CD14-positive monocyte (primary cell): ENCODE results near the gene FRS3. TPM values are rescaled to one million over a fixed set of nuclear protein-coding genes. Genes with fewer than 3 reads are reported as not detected.

Experiments
- DNase-seq, 3 donors: peaks; one replicate each; pipeline ENCODE4 v3.0.0-alpha.2; 2011 to 2022
- H2AFZ ChIP-seq: 2 replicates; pipeline ENCODE4 v1.6.0; 2012; ENCODE audit warnings: mild to moderate bottlenecking, low read depth, low read length, inconsistent platforms; ENCODE audit not compliant: insufficient read depth, poor library complexity, severe bottlenecking
- H3K27ac ChIP-seq, 2 donors: 1 replicate in 1 of 2; 2 replicates in 1 of 2; pipeline ENCODE4 v1.5.1; 2012 to 2013; ENCODE audit warnings: low read length in 2 of 2, control low read depth in 1 of 2, inconsistent platforms in 1 of 2, low read depth in 1 of 2, mild to moderate bottlenecking in 1 of 2
- H3K27me3 ChIP-seq, 2 donors: one replicate each; pipeline versions ENCODE4 v1.6.0 to v1.6.1; 2011 to 2013; ENCODE audit warnings: low read length in 2 of 2; ENCODE audit not compliant: control insufficient read depth in 2 of 2, insufficient read depth in 2 of 2
- H3K36me3 ChIP-seq, 2 donors: replicated peaks in 1 of 2; 1 replicate in 1 of 2; 2 replicates in 1 of 2; pipeline versions ENCODE4 v1.5.1 to v1.6.1; 2012 to 2013; ENCODE audit warnings: low read length in 2 of 2, control low read depth in 1 of 2, inconsistent platforms in 1 of 2, mild to moderate bottlenecking in 1 of 2; ENCODE audit not compliant: insufficient read depth in 2 of 2, control insufficient read depth in 1 of 2
- H3K4me1 ChIP-seq, 2 donors: 1 replicate in 1 of 2; 2 replicates in 1 of 2; pipeline versions ENCODE4 v1.5.1 to v1.6.1; 2012 to 2013; ENCODE audit warnings: low read length in 2 of 2, control low read depth in 1 of 2, inconsistent platforms in 1 of 2, mild to moderate bottlenecking in 1 of 2, moderate library complexity in 1 of 2; ENCODE audit not compliant: insufficient read depth in 2 of 2, control insufficient read depth in 1 of 2
- H3K4me2 ChIP-seq: replicated peaks from 2 replicates; pipeline ENCODE3; 2012; ENCODE audit warnings: low read length, moderate library complexity, mild to moderate bottlenecking; ENCODE audit not compliant: poor library complexity, severe bottlenecking; ENCODE audit errors: extremely low read depth
- H3K4me3 ChIP-seq, 3 experiments: fragments of 200-600 bp in 1 of 3; sonication (generic) in 1 of 3; replicated peaks in 1 of 3; 1 replicate in 2 of 3; 2 replicates in 1 of 3; pipeline ENCODE4 v1.5.1; 2011 to 2013; ENCODE audit warnings: low read length in 3 of 3, mild to moderate bottlenecking in 3 of 3, control low read depth in 2 of 3, low read depth in 2 of 3, inconsistent platforms in 1 of 3, moderate library complexity in 1 of 3
- H3K79me2 ChIP-seq: 2 replicates; pipeline ENCODE4 v1.6.0; 2012; ENCODE audit warnings: mild to moderate bottlenecking, control low read depth, inconsistent platforms, low read length, moderate library complexity; ENCODE audit not compliant: insufficient read depth
- H3K9ac ChIP-seq: 2 replicates; pipeline ENCODE4 v1.6.0; 2017; ENCODE audit warnings: low read length, mild to moderate bottlenecking; ENCODE audit not compliant: insufficient read depth, poor library complexity, severe bottlenecking
- H3K9me3 ChIP-seq, 2 donors: replicated peaks in 1 of 2; 1 replicate in 1 of 2; 2 replicates in 1 of 2; pipeline versions ENCODE4 v1.5.1 to v1.6.1; 2012 to 2013; ENCODE audit warnings: low read length in 2 of 2, control low read depth in 1 of 2; ENCODE audit not compliant: control insufficient read depth in 1 of 2, insufficient read depth in 1 of 2
- H4K20me1 ChIP-seq: 2 replicates; pipeline ENCODE4 v1.6.0; 2012; ENCODE audit warnings: mild to moderate bottlenecking, low read length, control low read depth, moderate library complexity; ENCODE audit not compliant: insufficient read depth
- H3K27ac Mint-ChIP-seq, 7 donors: one replicate each; pipeline ENCODE4 v1.8.0; 2020; ENCODE audit warnings: mild to moderate bottlenecking in 7 of 7, mixed read lengths in 7 of 7, moderate library complexity in 6 of 7, inconsistent platforms in 2 of 7
- H3K27me3 Mint-ChIP-seq, 3 donors: one replicate each; pipeline ENCODE4 v1.8.0; 2021 to 2022; ENCODE audit warnings: low read depth in 3 of 3, mild to moderate bottlenecking in 3 of 3, mixed read lengths in 3 of 3, moderate library complexity in 3 of 3, inconsistent platforms in 1 of 3
- H3K36me3 Mint-ChIP-seq, 2 donors: one replicate each; pipeline ENCODE4 v1.8.0; 2020; ENCODE audit warnings: mixed read lengths in 2 of 2, inconsistent platforms in 1 of 2, mild to moderate bottlenecking in 1 of 2
- H3K4me1 Mint-ChIP-seq: one replicate; pipeline ENCODE4 v1.8.0; 2020; ENCODE audit warnings: mild to moderate bottlenecking, mixed read lengths
- H3K4me3 Mint-ChIP-seq, 2 donors: one replicate each; pipeline ENCODE4 v1.8.0; 2020; ENCODE audit warnings: mild to moderate bottlenecking in 2 of 2, mixed read lengths in 2 of 2, moderate library complexity in 1 of 2
- H3K9me3 Mint-ChIP-seq, 7 donors: one replicate each; pipeline ENCODE4 v1.8.0; 2020 to 2022; ENCODE audit warnings: mixed read lengths in 7 of 7, mild to moderate bottlenecking in 6 of 7, moderate library complexity in 6 of 7, inconsistent platforms in 2 of 7
- WGBS: methylation state at CpG from one replicate; pipeline ENCODE4 v1.1.5; 2013; ENCODE audit warnings: missing lambda C conversion rate; ENCODE audit not compliant: insufficient coverage; 5-methylcytosine and 5-hydroxymethylcytosine counted together
- intact Hi-C, 2 donors: fragments of 100-400 bp; cut with micrococcal nuclease; formaldehyde crosslinking; loops; one replicate each; pipeline versions ENCODE4 v1.15.0 to v1.15.1; 2023
- polyA plus RNA-seq, 3 donors: library from polyadenylated mRNA; depleted of rRNA in 1 of 3; unstranded in 2 of 3; stranded (reverse) in 1 of 3; fragments of 300-500 nt in 2 of 3; fragments of >200 nt in 1 of 3; fragmentation: Illumina TruSeq in 2 of 3; gene quantifications; 1 replicate in 2 of 3; 2 replicates in 1 of 3; pipeline ENCODE4 v1.2.3, GENCODE V29; 2012 to 2021
- TF ChIP-seq, protein P1 (sequence below): fragments of 200-600 bp; IDR thresholded peaks from one replicate; pipeline ENCODE4 v1.8.0; 2022; ENCODE audit warnings: antibody characterized with exemption, mild to moderate bottlenecking

FRS3 gene
- polyA plus RNA-seq, 3 donors, result 1.3 to 7.0 (median 2.6) TPM

DNA sequence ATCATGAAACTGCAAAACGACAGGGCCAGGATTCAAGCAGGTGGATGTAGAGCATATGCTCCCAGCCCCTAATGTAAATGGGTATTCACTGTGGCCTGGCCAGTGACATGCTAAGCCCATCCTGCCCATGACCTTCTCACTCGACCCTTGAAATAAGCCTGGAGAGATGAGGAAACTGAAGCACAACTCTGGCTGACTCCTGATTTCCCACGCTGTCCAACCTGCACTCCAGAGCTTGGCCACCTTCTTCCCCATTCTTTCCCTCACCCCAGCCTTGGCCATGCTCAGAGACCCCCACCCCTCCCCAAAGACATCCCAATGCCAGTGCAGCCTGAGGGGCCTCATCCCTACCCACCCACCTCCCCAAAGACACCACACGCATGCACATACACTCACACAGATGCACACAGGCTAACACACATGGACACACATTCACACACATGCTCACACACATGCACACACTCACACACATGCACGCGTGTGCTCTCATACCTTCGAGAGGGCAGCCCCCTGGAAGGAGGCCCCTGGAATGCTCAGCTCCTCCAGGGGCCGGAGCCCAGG lies 56.7 kb downstream of the FRS3 start:
- peak overlapping the region; percentile 43 to 79 (median 49) for H3K4me3 ChIP-seq
- Mint-ChIP-seq H3K27ac (peak overlapping the region; percentile 97 to 99 (median 98)), H3K4me1 (peaks cover 92% of the 10 kb centered on the region), H3K9me3 (no peaks in the 10 kb centered on the region), H3K4me3 (peak overlapping the region; percentile 81 to 93), H3K36me3 (peaks cover 17 to 32% of the 10 kb centered on the region in 2 donors), H3K27me3 (peaks cover 0 to 1% (median 0%) of the 10 kb centered on the region in 3 donors)
- H3K9me3 ChIP-seq, result no peaks in the 10 kb centered on the region
- WGBS, result 10% methylated on average over 8 of the region's 8 CpGs
- no peaks in the 10 kb centered on the region for H3K27me3 ChIP-seq
- H3K4me1 ChIP-seq, result peaks cover 91 to 98% of the 10 kb centered on the region in 2 donors
- peaks cover 97% of the 10 kb centered on the region for H3K79me2 ChIP-seq
- H3K4me2 ChIP-seq, result peak overlapping the region; percentile 86
- peaks cover 94% of the 10 kb centered on the region for H4K20me1 ChIP-seq
- peaks cover 0 to 2% of the 10 kb centered on the region in 2 donors for H3K36me3 ChIP-seq
- intact Hi-C loops, result loop anchor here (1.0 to 10.0 kb wide), 4 partner anchors 16 to 1064 kb away; partner anchors contain the start of gene USP49 (in 1 of the 2)
- no peak for DNase-seq
- peak overlapping the region; percentile 81 to 88 for H3K27ac ChIP-seq
- TF ChIP-seq, protein P1, sequence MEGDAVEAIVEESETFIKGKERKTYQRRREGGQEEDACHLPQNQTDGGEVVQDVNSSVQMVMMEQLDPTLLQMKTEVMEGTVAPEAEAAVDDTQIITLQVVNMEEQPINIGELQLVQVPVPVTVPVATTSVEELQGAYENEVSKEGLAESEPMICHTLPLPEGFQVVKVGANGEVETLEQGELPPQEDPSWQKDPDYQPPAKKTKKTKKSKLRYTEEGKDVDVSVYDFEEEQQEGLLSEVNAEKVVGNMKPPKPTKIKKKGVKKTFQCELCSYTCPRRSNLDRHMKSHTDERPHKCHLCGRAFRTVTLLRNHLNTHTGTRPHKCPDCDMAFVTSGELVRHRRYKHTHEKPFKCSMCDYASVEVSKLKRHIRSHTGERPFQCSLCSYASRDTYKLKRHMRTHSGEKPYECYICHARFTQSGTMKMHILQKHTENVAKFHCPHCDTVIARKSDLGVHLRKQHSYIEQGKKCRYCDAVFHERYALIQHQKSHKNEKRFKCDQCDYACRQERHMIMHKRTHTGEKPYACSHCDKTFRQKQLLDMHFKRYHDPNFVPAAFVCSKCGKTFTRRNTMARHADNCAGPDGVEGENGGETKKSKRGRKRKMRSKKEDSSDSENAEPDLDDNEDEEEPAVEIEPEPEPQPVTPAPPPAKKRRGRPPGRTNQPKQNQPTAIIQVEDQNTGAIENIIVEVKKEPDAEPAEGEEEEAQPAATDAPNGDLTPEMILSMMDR, result no peak
- H3K9ac ChIP-seq, result peak overlapping the region; percentile 60
- H2AFZ ChIP-seq, result no peak overlapping the region

DNA sequence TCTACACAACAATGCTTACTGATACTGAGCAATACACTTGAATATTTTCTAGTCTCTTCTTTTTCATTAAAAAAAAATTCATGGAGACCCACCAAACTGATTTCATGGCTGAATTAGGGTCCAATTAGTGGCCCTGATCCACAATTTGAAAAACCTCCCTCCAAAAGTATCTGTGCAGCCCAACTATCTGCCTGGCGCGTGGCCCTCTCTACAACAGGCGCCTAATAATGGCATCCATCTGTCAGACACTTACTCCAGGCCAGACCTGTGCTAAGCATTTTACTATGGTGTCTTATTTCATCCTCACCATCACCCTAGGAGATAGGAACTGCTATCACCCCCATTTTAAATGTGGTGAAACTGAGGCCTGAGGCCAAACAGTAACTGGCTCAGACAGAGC lies 58.3 kb downstream of the FRS3 start:
- H3K36me3 Mint-ChIP-seq, result peaks cover 15 to 39% of the 10 kb centered on the region in 2 donors
- peaks cover 94% of the 10 kb centered on the region for H4K20me1 ChIP-seq
- H3K79me2 ChIP-seq, result peaks cover 97% of the 10 kb centered on the region
- intact Hi-C loops, result loop anchor here in 1 of 2 donors (5.0 to 10.0 kb wide), 2 partner anchors 173 to 1066 kb away; partner anchors contain the start of gene USP49
- no peaks in the 10 kb centered on the region for H3K36me3 ChIP-seq
- H3K4me2 ChIP-seq, result peak overlapping the region; percentile 27
- peak overlapping the region in 4 of 7 donors; percentile 35 to 97 (median 68) for H3K27ac Mint-ChIP-seq
- H3K4me1 Mint-ChIP-seq, result peaks cover 94% of the 10 kb centered on the region
- peak overlapping the region in 1 of 2 donors; percentile 57 for H3K27ac ChIP-seq
- peaks cover 0 to 1% (median 0%) of the 10 kb centered on the region in 3 donors for H3K27me3 Mint-ChIP-seq
- H3K4me1 ChIP-seq, result peaks cover 93 to 98% of the 10 kb centered on the region in 2 donors
- no peak overlapping the region for H3K9ac ChIP-seq
- H3K4me3 ChIP-seq, result peak overlapping the region in 1 of 3 experiments; percentile 16
- 100% methylated on average over 3 of the region's 3 CpGs for WGBS
- DNase-seq, result no peak
- H3K4me3 Mint-ChIP-seq, result peak overlapping the region in 1 of 2 donors; percentile 55
- H3K9me3 Mint-ChIP-seq, result no peaks in the 10 kb centered on the region
- no peaks in the 10 kb centered on the region for H3K9me3 ChIP-seq
- no peaks in the 10 kb centered on the region for H3K27me3 ChIP-seq
- TF ChIP-seq, protein P1, result no peak
- no peak overlapping the region for H2AFZ ChIP-seq
